ENCODE results near the gene PHTF2. TPM values are rescaled to one million over a fixed set of nuclear protein-coding genes. Genes with fewer than 3 reads are reported as not detected.

Gene PHTF2
- total RNA-seq, 1 experiment from 2014 or later, result 26.7 TPM

- no peaks in the 10 kb centered on the region for H3K4me1 ChIP-seq (ENCODE audit: control insufficient read depth in 1 of 2, insufficient read depth in 2 of 2, low read length in 2 of 2)
- ChIA-PET RAD21 (ENCODE audit: low non-redundant PET in 1 of 2, low total read pairs in 2 of 2, uncharacterized antibody in 2 of 2, unreplicated experiment in 2 of 2) (no interaction called here), CTCF (interaction anchor here (0.8 kb wide), 1 partner anchor 9 kb away, joined by 3 read pairs; no protein-coding TSS in a partner anchor), POLR2A (no interaction called here)
- H3K9me3 ChIP-seq (ENCODE audit: control insufficient read depth in 1 of 2, insufficient read depth in 1 of 2, low read depth in 1 of 2, low read length in 2 of 2), result no peaks in the 10 kb centered on the region
- DNase-seq (ENCODE audit: low read depth, low spot score), result no peak
- no TSS peak for BruUV-seq (replicated peaks)
- no peak for ATAC-seq
- no peak overlapping the region for H3K4me3 ChIP-seq (replicated peaks in 1 of 2; ENCODE audit: low read depth in 1 of 2, low read length in 2 of 2)
- no peaks in the 10 kb centered on the region for H3K36me3 ChIP-seq (ENCODE audit: control insufficient read depth in 1 of 2, insufficient read depth in 2 of 2, low read length in 2 of 2)
- H3K79me2 ChIP-seq (ENCODE audit: insufficient read depth, low read length), result no peaks in the 10 kb centered on the region
- H3K9me2 ChIP-seq (ENCODE audit: insufficient read depth), result no peaks in the 10 kb centered on the region
- H2AFZ ChIP-seq (ENCODE audit: low read depth, low read length, poor library complexity, severe bottlenecking), result no peak overlapping the region
- H3K9ac ChIP-seq (ENCODE audit: low read length), result no peak overlapping the region
- no peaks in the 10 kb centered on the region for H3K27me3 ChIP-seq (ENCODE audit: insufficient read depth, low read length)
- H4K20me1 ChIP-seq (ENCODE audit: insufficient read depth), result no peaks in the 10 kb centered on the region
- no peak overlapping the region for H3K4me2 ChIP-seq (ENCODE audit: low read length)
- no peak overlapping the region for H3K27ac ChIP-seq (ENCODE audit: low read depth, low read length)
- intact Hi-C loops (cut with micrococcal nuclease), result no loop called here
- TF ChIP-seq EZH2phosphoT487 (IDR thresholded peaks at IDR 0.05; ENCODE audit: borderline replicate concordance), result no peak
- no peak for TF ChIP-seq YY1 (IDR thresholded peaks at IDR 0.05; ENCODE audit: extremely low read depth, insufficient replicate concordance, low read depth, low read length)
- TF ChIP-seq ELF1 (IDR thresholded peaks at IDR 0.05; ENCODE audit: borderline replicate concordance, low read depth), result no peak
- no peak for TF ChIP-seq TCF7L2 (IDR thresholded peaks at IDR 0.05; ENCODE audit: borderline replicate concordance, extremely low read depth, insufficient read depth, insufficient read length)
- TF ChIP-seq POLR2A (IDR thresholded peaks at IDR 0.05; ENCODE audit: borderline replicate concordance, extremely low read depth, insufficient read depth, insufficient read length), result no peak
- TF ChIP-seq SIN3A (IDR thresholded peaks at IDR 0.05; ENCODE audit: low read depth), result no peak
- TF ChIP-seq SP1 (IDR thresholded peaks at IDR 0.05; ENCODE audit: low read depth), result no peak
- TF ChIP-seq MAX (IDR thresholded peaks at IDR 0.05), result no peak
- TF ChIP-seq FOSL1 (IDR thresholded peaks at IDR 0.05; ENCODE audit: low read depth), result no peak
- TF ChIP-seq ZNF274 (IDR thresholded peaks at IDR 0.05; ENCODE audit: low read depth, low read length), result no peak
- no peak for TF ChIP-seq ATF3 (IDR thresholded peaks at IDR 0.05)
- TF ChIP-seq RAD21 (IDR thresholded peaks at IDR 0.05; ENCODE audit: low read depth), result no peak
- TF ChIP-seq CTCF (IDR thresholded peaks at IDR 0.05 in 2 of 3, conservative IDR thresholded peaks at IDR 0.05 in 1 of 3; ENCODE audit: borderline replicate concordance in 1 of 3, insufficient read depth in 1 of 3, low read depth in 2 of 3, low read length in 2 of 3), result no peak
- TF ChIP-seq ZFX (IDR thresholded peaks at IDR 0.05), result no peak
- no peak for TF ChIP-seq CEBPB (IDR thresholded peaks at IDR 0.05; ENCODE audit: low read depth)
- no peak for TF ChIP-seq SRF (IDR thresholded peaks at IDR 0.05; ENCODE audit: low read depth)
- no peak for TF ChIP-seq EZH2 (IDR thresholded peaks at IDR 0.05)
- TF ChIP-seq ZBTB33 (IDR thresholded peaks at IDR 0.05; ENCODE audit: extremely low read depth, insufficient replicate concordance, low read length), result no peak
- no peak for TF ChIP-seq CBX3 (IDR thresholded peaks at IDR 0.05; ENCODE audit: low read depth)
Measured at GRCh38 chr7:77908664-77909063, 110.1 kb downstream of the PHTF2 start.

All from HCT116 (cell line).